Esophagus squamous epithelium (tissue), 5 donors: ENCODE results near the gene DLL4. TPM values are rescaled to one million over a fixed set of nuclear protein-coding genes. Genes with fewer than 3 reads are reported as not detected.

Experiments
- DNase-seq: peaks from one replicate; lab custom pipeline; 2025; lab: John Stamatoyannopoulos, UW
- H3K27ac ChIP-seq, 4 donors: fragments of 200-600 bp; sonication (generic); one replicate each; pipeline ENCODE4 v1.5.1; 2016 to 2019; ENCODE audit warnings: mild to moderate bottlenecking in 1 of 4
- H3K27me3 ChIP-seq, 4 donors: fragments of 200-600 bp; sonication (generic); 1 replicate in 3 of 4; 2 replicates in 1 of 4; pipeline versions ENCODE4 v1.5.1 to v1.6.0; 2017 to 2021; ENCODE audit warnings: antibody characterized with exemption in 1 of 4
- H3K36me3 ChIP-seq, 3 donors: fragments of 200-600 bp; sonication (generic); one replicate each; pipeline ENCODE4 v1.5.1; 2016 to 2019
- H3K4me1 ChIP-seq, 3 donors: fragments of 200-600 bp; sonication (generic); one replicate each; pipeline ENCODE4 v1.5.1; 2017 to 2019
- H3K4me3 ChIP-seq, 4 donors: fragments of 200-600 bp; sonication (generic); 1 replicate in 3 of 4; 2 replicates in 1 of 4; pipeline ENCODE4 v1.5.1; 2016 to 2019; ENCODE audit warnings: mild to moderate bottlenecking in 2 of 4, moderate library complexity in 1 of 4
- H3K9me3 ChIP-seq, 3 donors: fragments of 200-600 bp; sonication (generic); one replicate each; pipeline ENCODE4 v1.5.1; 2016 to 2019
- CTCF ChIP-seq, 6 experiments: fragments of 450-650 bp in 4 of 6; fragments of 200-600 bp in 2 of 6; sonication (generic) in 2 of 6; IDR thresholded peaks; one replicate each; pipeline ENCODE4 v1.5.1; 2016 to 2019; ENCODE audit warnings: antibody characterized with exemption in 6 of 6, mild to moderate bottlenecking in 4 of 6, moderate library complexity in 4 of 6
- POLR2A ChIP-seq, 4 donors: fragments of 450-650 bp; IDR thresholded peaks; one replicate each; pipeline ENCODE4 v1.6.1; 2017; ENCODE audit warnings: antibody characterized with exemption in 4 of 4, mild to moderate bottlenecking in 4 of 4, moderate library complexity in 3 of 4
- WGBS, 2 donors: methylation state at CpG; one replicate each; pipeline ENCODE4 v1.1.5; 2018; 5-methylcytosine and 5-hydroxymethylcytosine counted together
- intact Hi-C: fragments of 100-400 bp; cut with DNase I; formaldehyde crosslinking; loops from one replicate; pipeline ENCODE4 v1.15.0; 2022
- total RNA-seq, 4 donors: library from RNA; depleted of rRNA; stranded (reverse); fragments of >200 nt; gene quantifications; one replicate each; pipeline ENCODE4 v1.1.0, GENCODE V29; 2016
- donor health status: DM: yes; HTN: yes; CAD: no.

Gene DLL4
- total RNA-seq, 4 donors from 2014 or later = 0.68 to 4.6 (median 1.3) TPM

DNA sequence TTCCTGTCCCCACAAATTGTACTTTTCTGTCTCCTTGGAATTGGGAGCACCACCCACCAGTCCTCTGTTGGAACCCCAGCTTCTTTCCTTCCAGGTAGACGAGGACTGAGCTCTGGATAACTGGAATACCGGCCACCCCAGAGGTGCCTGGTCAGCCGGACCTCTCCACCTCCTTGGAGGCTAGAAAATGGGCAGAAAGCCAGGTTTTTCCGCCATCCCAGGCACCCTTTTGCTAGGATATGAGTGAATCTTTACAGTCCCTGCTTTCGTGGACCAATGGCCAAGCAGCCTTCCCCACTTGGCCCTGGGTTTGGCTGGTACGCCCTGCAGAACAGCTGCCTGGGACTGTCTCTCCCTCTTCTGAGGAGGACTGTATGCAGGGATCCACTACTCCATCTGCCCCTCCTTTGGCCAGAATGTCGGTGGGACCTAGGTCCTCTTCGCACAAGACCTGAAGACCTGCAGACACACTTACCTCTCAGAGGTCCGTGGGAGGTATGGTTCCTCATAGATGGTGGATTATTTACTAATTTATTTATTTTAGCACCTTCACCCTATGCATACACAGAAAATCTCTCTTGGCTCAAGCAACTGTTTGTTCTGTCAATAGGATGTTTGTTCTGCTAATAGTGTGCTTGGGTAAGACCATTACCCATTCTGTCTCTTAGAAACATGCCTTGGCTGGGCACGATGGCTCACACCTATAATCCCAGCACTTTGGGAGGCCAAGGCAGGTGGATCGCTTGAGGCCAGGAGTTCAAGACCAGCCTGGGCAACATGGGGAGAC is 15.6 kb downstream of the DLL4 start:
- DNase-seq = no peak
- TF ChIP-seq POLR2A (IDR thresholded peaks at IDR 0.05) (no peak), CTCF (IDR thresholded peaks at IDR 0.05) (no peak)
- intact Hi-C loops = loop anchor here (5.0 kb wide), 2 partner anchors 42 to 73 kb away; no protein-coding TSS in a partner anchor
- Histone ChIP-seq H3K4me1 (peaks cover 22 to 41% (median 24%) of the 10 kb centered on the region in 3 donors), H3K36me3 (no peaks in the 10 kb centered on the region), H3K27me3 (no peaks in the 10 kb centered on the region), H3K27ac (no peak overlapping the region), H3K4me3 (no peak overlapping the region), H3K9me3 (no peaks in the 10 kb centered on the region)
- WGBS, 2 donors = 87 to 92% methylated on average over 6 to 9 of the region's 11 CpGs

GRCh38 chr15:40948706-40949473 is 19.8 kb downstream of the DLL4 start:
- no peaks in the 10 kb centered on the region for H3K36me3 ChIP-seq
- DNase-seq = no peak
- TF ChIP-seq POLR2A (IDR thresholded peaks at IDR 0.05) (no peak), CTCF (IDR thresholded peaks at IDR 0.05) (no peak)
- H3K27me3 ChIP-seq = no peaks in the 10 kb centered on the region
- H3K27ac ChIP-seq = no peak overlapping the region
- 77 to 83% methylated on average over 14 to 20 of the region's 21 CpGs for WGBS, 2 donors
- H3K4me3 ChIP-seq = no peak overlapping the region
- no peaks in the 10 kb centered on the region for H3K9me3 ChIP-seq
- peaks cover 6 to 27% (median 12%) of the 10 kb centered on the region in 3 donors for H3K4me1 ChIP-seq
- intact Hi-C loops = no loop called here

DNA sequence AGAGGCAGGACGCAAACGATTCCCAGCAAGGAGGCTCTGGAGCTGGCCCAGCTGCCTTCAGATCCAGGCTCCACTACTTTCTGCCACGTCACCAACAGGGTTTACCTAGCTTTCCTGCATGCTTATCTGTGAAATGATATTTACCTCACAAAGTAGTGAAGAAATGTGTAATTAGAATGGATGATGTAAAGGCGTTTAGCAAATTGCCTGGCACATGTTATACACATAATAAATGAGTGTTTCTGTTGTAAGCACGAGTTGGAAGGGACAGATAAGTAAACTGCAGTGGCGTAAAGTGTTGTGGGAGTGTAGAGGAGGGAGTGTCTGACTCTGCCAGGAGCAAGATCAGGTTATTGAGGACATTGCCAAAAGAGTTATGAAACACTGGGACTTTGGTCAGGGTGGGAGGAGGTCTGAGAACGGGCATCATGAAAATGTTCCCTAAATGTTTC is 20.6 kb downstream of the DLL4 start:
- TF ChIP-seq CTCF (IDR thresholded peaks at IDR 0.05) = no peak
- TF ChIP-seq POLR2A (IDR thresholded peaks at IDR 0.05) = no peak
- 43 to 55% methylated on average over 7 of the region's 7 CpGs for WGBS, 2 donors
- no peak overlapping the region for H3K27ac ChIP-seq
- H3K36me3 ChIP-seq = no peaks in the 10 kb centered on the region
- peaks cover 6 to 31% (median 14%) of the 10 kb centered on the region in 3 donors for H3K4me1 ChIP-seq
- H3K9me3 ChIP-seq = no peaks in the 10 kb centered on the region
- DNase-seq = no peak
- H3K4me3 ChIP-seq = no peak overlapping the region
- H3K27me3 ChIP-seq = no peaks in the 10 kb centered on the region
- intact Hi-C loops = no loop called here

DNA sequence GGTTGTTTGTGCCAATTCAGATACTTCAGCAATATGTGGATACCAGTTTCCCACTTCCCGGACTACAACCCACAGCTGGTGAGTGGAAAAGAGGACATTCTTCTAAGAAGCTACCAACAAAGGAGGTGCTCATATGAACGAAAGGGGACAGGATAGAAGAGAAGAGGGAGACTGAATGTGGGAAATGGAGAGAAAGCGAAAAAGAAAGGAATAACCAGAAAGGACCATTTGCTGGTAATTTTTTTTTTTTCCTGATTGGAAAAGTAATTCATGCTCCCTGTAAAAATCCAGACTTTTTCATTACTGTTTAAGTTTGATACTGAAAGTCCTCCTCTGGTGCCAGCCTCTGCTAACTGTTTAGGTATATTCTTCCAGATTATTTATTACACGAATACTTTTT is 22.6 kb downstream of the DLL4 start:
- WGBS, 2 donors = 90 to 92% methylated on average over 4 of the region's 4 CpGs
- no peak for DNase-seq
- intact Hi-C loops = no loop called here

More for the DNA sequence above, 22.6 kb downstream of the DLL4 start:
- peaks cover 6 to 34% (median 14%) of the 10 kb centered on the region in 3 donors for H3K4me1 ChIP-seq
- no peaks in the 10 kb centered on the region for H3K27me3 ChIP-seq
- H3K4me3 ChIP-seq = no peak overlapping the region
- H3K36me3 ChIP-seq = no peaks in the 10 kb centered on the region
- TF ChIP-seq POLR2A (IDR thresholded peaks at IDR 0.05) (no peak), CTCF (IDR thresholded peaks at IDR 0.05) (no peak)
- no peaks in the 10 kb centered on the region for H3K9me3 ChIP-seq
- no peak overlapping the region for H3K27ac ChIP-seq
